ENCODE data around the gene TTI1.

TTI1 gene

DNA sequence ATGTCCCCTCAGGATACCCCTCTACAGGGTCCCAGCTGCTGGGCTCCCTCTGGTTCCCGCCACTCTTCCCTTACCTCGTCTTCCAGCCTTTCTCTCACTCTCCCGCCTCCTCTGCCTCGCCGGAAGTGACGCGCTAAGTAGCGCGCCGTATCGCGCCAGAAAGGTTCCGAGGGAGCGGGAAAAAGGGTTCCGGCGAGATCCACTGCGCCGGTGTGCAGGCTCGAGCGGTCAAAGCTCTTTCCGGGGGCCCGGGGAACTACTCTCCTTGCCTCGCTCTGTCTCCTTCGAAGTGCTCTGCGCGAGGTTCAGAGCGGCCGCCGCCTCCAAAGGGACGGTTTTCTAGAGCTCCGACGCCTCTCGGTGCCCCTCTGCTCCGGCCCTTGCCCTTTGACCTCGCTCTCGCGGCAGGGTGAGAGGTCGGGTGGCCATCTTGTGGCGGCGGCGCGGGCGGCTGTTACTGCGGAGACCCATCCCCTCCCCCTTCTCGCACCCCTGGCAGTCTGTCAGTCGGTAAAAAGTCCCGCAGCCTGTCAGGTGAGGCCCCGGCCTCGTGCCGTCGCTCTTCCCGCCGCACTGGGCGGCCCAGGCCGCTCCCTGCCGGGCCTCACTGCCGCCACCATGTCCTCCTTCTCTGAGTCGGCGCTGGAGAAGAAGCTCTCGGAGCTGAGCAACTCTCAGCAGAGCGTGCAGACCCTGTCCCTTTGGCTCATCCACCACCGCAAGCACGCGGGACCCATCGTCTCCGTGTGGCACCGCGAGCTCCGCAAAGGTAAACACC, at the start of gene TTI1, which contains the start of gene RPRD1B:
Gene TTI1 (minus strand): TSS at position 127 of the 778 bp plus-strand sequence. CDS start 19,640 bp downstream, outside the sequence.
Gene RPRD1B (plus strand): TSS at position 417 of the 778 bp plus-strand sequence. CDS start 202 bp downstream, at position 619.
- peak; percentile 75 to 80 (median 78) for DNase-seq

DNA sequence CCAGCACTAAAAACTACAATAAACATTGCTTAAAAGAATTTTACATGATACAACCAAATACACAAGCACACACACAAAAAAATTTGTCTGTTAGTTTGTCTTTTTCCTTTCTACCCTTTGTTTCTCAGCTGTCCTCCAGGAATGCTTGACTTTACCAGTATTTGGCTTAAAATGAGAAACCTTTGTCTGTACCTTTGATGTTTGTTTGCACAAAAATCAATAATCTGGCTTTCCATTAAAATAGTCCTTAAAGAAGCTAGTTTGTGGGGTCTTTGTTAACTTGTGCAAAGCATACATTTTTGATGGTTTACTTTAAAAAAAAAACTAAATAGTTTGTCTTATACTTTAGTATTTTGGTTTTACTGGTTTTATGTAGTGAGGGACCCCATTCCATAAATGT, 49.6 kb upstream of the TTI1 start:
- DNase-seq, result no peak

DNA sequence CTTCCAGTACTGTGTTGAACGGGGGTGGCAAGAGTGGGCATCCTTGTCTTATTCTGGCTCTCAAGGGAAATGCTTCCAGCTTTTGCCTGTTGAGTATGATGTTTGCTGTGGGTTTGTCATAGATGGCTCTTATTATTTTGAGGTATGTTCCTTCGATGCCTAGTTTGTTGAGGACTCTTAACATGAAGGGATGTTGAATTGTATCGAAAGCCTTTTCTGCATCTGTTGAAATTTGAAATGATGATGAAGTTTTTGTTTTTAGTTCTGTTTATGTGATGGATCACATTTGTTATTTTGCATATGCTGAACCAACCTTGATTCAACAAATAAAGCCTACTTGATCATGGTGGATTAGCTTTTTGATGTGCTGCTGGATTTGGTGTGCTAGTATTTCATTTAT, 48.3 kb upstream of the TTI1 start:
- no peak for DNase-seq

DNA sequence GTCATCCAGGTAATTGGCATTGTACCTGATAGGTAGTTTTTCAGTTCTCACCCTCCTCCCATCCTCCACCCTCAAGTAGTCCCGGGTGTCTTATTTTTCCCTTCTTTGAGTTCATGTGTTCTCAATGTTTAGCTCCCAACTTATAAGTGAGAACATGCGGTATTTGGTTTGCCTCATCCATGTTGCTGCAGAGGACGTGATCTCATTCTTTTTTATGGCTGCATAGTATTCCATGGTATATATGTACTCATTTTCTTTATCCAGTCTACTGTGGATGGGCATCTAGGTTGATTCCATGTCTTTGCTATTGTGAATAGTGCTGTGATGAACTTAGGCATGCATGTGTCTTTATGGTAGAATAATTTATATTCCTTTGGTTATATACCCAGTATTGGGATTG, 46.1 kb upstream of the TTI1 start:
- DNase-seq, result no peak

DNA sequence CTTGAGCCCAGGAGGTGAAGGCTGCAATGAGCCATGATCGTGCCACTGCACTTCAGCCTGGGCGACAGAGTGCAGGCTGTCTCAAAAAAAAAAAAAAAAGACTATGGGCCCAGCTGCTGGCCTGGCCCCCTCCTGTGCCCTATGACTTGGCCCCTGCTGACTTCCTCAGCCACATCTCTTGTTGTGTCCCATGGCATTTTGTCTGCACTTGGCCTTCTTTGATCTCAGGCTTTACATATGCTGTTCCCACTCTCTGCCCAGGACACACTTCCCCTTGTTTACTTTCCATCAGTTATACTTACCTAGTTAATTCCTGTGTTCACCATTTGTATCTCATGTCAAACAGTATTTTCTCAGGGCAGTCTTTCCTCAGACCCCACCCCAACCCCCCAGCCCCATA, 44.8 kb upstream of the TTI1 start:
- no peak for DNase-seq

DNA sequence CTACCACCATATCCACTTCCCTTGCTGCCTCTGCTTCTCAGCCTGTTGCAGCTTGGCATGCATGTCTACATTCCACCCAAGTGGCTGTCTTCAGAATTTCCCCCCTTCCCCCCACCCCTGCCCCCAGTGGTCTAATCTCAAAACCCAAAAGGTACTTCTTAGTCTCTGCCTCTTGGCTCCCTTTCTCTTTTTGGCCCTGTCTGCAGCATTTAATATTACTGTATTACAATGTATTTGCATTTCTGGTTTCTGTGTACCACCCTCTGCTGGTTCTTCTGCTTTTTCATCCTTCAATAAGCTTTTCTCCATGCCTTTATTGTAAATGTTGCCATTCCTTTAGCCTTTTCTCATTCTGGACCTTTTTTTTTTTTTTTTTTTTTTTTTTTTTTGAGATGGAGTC, 43.3 kb upstream of the TTI1 start:
- no peak for DNase-seq

DNA sequence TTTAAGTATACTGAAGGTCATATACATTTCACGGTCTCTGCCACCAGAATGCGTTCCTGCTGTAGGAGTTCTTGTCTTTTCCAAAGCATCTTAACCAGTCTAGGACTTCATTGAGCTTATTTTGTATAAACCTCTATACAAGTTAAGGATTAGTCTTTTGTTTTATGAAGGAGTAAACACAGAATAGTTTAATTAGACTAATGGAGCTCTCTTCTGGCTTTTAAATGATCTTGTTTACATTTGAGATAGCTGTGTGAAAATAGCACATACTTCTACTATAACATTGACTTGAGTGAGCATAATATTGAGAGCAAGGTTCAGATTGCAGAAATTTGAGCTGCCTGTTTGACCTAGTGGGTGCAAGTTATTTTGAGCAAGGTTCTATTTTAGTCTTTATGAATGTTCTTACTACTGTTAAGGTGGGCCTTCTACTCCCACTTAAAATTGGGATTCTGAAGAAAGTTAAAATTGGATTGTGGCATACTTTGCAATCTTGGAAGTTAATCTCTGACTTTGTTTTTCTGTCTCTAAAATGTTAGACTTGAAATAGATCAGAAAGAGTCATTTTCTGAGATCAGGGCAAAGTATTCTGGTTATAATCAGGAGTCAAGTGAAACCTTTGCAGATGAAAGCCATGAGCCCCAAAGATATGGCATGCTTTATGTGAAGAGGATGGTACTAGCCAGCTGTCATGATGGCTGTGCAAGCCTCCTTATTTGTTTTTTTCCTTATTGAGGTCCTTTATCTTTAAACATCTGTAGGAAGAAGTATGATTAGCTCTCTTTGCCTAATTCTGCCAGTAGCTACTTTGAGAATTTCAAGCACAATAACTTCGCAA, 42.1 kb upstream of the TTI1 start:
- DNase-seq, result no peak

DNA sequence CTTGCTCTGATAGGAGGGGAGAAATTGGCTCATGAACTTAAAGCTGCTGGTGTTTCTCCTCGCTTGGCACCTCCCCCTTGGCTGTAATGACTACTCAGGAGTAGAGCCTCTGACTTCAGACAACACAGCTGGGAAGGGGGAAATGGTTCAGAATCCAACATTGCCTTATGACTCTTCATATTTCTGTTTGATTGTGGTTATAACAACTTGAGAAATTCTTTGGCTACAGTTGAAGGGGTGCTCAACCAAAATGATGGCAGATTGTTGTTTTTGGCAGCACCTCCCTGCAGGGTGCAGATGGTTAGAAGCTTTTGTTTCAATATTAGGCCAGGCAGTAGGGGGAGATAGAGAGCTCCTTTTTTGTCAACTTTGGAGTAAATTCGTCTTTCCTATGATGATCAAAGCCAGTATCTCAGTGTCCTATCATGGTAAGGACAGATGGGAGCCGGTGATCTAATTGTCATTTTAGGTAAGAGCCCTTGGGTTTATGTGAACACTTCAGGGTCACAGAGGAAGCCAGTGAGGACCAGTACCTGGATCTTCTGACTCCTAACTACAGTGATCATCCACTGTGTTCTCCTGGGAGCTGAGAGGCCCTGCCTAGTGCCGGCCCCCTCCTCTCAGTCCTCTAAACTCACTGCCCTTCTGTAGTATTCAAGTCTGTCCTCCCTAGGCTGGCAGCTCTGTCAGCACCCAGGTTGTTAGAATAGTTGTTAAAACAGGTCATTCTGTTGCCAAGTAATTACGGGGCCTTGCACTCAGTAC, 40.2 kb upstream of the TTI1 start:
- DNase-seq, result no peak

DNA sequence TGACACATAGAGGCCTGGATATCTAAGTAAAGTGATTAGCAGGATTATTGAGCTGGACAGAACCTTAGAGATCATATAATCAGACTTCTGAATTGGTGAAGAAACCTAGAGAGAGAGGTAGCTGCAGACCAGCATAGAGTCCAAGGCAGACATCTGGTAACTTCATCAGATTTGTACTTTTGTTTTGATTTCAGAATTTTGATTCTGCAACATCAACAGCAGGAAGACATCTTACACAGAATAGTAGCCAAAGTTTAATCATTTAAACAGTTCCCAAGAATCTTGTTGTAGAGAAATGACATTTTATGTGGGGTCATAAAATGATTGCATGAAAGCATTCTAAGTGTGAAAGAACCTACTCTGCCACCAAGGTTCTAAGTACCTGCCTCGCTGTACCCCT, 39.6 kb upstream of the TTI1 start:
- no peak for DNase-seq

DNA sequence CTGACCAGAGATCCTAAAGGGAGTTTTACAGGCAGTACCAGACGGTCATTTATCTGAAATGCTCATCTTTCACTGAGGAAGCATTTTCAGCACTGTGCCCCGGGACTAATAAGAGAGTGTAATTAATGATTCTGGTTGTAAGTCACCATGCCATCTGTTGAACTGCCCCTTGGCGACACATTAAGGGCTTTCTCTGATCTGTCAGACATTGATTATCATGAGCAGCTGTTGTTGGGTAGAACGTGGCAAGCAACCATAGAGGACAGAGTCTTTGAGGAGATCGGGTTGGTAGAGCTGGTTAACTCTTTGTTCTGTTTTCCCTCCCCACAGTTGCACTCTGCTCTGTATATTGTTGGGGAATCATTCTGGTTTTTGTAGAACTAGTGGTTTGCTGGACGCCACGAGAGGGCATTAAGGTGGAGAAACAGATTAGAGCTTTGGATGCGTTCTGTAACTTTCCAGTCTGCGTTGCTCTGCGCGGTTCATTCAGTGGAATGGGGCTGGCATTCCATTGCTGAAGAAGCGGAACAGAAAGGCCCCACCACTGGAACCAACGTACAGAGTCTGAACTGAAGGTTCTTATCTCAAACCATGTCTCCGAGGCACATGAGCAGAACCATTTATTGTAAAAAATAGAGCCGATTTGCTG, 34.6 kb upstream of the TTI1 start:
- DNase-seq, result no peak

DNA sequence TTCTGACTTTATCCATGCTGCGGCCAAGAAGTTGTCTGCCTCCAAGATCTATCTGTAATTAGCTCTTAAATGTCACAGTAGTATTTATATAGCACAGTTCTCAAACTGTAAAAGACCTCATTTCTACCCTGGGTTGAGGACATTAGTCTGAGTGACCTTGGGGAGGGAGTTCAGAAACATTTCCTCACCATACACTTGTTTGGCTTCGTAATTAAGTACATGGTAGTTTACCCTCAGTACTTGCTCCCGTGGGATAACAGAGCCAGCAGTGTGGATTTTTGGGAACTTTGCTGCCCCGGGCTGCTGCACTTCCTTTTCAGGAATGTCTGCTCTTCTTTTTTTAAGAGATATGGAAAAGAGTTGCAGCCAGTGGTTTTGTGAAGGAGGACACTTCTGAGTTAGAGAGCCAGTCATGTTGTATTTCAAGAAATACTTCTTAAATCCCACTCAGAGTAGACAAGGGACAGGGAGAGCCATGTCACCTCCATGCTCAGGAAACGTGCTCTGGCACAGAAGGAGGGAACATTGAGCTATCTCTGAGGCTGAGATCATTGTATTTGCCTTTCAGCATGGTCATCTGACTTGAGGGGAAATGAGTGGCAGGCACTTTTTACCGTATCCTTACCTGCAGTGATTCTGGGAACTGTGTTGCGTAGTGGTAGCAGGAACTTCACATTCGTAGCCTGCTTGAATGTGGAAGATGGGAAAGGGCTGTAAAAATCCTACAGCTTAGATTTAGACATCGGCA, 33.9 kb upstream of the TTI1 start:
- no peak for DNase-seq

DNA sequence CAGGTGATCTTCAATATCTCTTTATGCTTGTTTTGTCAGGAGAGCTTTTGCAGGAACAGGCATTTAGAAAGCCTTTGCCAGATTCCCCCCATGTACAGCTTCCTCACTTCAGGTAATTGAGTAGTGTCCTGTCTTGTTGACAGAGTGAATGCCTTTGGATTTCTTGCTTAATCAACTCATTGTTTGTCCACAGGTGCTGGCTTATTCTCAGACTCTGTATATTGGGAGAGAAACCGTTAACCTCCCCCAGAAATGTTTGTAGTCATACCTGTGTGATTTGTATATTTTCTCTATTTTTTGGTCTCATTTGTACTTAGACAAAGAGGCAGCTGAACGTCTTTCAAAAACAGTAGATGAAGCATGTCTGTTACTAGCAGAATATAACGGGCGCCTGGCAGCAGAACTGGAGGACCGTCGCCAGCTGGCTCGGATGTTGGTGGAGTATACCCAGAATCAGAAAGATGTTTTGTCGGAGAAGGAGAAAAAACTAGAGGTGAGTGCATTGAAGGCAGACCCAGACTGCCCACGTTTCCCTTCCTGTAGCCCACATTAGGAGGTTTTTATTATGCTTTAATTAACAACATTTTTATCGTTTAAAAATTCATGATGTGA, 32.6 kb upstream of the TTI1 start:
- DNase-seq, result no peak

DNA sequence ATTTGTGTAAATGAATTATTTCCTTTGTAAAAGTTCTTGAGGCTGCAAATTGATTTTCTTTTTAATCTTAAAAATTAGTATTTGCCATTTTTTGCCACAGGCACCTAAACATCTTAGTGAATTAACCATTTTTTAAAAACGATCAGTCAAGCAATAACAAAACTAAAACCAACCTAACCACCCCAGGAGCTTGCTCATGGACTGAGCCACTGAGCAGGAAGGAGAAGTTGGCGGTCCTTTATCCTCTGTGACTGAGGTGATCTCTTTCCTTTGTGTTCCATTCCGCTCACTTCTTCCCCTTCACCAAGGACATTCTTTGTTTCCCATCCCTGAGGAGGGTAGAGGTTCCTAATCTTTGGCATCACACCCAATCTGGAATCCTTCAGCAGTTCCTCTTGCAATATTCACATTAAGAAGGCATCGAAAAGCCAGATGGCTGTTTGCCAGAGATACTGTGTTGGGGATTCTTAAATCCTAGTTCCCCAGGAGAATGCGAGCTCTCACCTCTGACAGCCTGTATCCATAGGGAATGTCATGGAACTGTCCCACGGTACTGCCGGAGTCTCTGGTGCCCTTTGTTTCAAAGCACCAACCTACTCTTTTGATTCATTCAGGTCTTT, 30.8 kb upstream of the TTI1 start:
- no peak for DNase-seq

DNA sequence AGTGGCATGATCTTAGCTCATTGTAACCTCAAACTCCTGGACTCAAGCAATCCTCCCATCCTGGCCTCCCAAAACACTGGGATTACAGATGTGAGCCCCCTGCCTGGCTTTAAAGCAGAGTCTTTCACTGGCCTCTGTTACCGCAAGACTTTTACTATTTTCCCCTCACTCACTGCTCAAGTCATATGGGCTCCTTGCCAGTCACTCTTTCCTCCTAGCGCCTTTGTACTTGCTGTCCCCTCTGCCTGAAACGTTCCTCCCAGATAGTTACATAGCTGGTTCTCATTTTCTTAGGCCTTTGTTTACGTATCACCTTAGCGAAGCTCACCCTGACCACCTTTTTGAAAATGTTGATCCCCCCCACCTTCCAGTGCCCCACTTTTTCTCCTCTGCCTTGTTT, 29.6 kb upstream of the TTI1 start:
- no peak for DNase-seq

DNA sequence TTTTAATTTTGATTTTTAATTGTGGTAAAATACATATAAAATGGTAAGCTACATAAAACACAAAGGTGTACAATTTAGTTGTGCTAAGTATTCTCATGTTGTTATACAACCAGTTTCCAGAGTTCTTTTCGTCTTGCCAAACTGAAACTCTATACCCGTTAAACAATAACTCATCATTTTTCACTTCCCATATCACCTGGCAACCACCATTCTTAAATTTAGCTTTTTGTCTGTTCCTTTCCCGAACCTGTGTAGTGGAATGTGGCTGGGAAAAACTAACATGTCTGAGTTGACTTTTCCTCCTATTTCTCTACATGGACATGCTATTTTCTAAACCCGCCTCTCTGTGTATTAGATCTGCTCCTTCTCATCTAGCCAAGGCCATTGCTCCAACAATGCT, 27.9 kb upstream of the TTI1 start:
- DNase-seq, result no peak

DNA sequence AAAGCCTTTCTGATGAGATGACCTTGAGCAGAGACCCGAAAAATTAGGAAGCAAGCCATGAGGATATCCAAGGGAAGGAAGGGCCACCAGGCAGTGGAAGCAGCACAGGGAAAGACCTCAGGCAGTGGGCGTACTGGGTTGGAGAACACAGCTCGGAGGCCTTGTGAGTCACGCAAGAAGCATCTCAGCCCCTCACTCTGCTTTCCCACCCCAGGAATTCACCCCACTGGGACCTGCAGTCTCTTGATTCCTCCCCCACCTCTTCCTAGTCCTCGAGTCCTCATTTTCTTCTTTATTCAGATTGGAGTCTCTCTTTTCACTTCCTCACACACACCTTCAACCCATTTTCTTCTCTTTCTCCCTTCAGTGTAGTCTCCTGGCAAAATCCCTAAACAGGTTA, 27.3 kb upstream of the TTI1 start:
- no peak for DNase-seq

DNA sequence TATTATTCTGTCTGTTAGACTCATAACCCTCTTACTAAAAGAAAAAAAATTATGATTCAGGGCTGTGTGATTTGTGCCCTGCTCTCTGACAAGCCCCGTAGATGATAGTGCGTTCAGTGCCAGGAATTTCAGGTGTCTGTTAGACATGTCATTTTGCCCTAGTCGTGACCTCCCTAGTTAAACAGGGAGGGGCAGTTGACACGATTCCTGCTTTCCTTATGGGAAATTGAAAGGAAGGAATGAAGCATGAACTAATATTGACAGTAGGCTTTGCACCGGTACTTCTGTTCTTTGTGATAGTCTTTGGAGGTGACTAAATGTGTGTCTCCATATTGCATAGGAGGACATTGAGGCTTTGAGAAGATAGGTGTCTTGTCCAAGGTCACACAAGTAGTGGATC, 26.6 kb upstream of the TTI1 start:
- DNase-seq, result no peak

DNA sequence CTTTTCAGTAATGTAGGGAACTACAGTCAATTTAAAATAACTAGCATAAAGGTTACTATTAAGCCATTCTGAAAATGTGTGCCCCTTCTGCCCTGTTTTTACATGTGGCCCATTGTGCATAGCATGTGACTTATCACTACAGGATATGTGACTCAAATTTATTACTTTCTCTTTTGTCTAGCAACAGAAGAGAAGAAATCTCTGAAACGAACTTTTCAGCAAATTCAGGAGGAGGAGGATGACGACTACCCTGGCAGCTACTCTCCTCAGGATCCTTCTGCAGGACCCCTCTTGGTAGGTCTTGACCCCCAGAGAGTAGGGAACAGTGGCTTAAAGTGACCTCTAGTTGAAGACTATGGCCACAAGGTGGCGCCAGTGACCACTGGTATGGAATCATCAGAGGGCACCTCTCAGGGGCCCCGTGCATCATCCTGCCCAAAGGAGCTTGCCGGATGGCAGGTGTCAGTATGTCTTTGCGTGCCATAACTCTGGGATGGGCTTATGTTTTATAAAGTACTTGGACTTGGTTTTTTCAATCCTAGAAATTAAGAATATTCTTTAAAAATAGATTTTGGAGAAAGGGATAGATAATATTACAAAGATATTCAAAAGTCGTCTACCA, 24.2 kb upstream of the TTI1 start:
- peak; percentile 42 to 63 (median 57) for DNase-seq

DNA sequence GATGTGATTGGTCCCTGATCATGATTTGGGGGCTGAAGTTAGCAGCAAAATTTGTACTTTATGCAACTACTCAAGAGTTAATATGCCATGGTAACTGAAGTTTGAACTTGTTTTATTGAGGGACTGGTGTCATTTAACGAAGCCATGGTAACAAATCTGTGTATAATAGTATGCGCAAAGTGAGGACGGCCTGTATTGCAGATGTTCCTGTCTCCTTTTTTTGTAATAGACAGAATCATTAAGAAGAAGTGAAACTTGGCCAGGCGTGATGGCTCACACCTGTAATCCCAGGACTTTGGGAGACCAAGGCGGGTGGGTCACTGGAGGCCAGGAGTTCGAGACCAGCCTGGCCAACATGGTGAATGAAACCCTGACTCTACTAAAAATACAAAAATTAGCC, 22.6 kb upstream of the TTI1 start:
- DNase-seq, result no peak

DNA sequence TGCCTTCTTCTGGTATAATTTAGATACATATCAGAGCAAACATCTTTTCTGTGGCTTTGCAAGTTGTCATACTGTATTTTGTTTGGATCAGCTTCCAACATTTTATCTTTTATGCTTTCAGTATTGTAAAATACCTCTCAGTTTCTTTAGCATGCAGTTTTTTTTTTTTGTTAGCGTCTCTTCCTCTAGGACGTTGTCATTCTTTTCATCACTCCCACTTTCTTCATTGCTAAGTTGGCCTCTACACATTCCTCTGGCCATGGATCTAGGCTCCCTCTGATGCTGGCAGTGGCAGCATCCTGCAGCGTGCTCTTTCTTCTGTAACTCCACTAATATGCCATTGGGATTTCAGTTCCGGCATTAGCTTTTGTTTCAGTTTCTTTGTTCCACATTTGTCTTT, 22.0 kb upstream of the TTI1 start:
- no peak for DNase-seq

DNA sequence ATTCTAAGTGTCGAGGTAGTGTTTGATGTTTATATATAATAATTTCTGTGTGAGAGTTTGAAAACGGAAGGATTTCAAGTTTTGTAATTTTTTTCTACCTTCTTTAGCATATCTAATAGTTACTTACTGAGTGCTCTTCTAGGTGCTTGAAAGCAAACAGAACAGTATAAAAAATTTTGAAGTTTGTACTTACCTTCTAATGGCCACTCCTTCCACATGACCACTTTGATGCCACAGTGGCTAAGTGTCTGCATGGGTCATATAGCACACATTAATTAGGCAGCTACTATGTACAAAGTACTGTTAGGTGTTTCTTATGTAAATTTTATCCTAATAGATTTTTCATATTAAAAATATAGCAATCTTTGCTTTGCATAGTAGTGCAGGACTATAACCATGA, 21.4 kb upstream of the TTI1 start:
- DNase-seq, result no peak

All from activated CD4-positive, CD25-positive, alpha-beta regulatory T cell (primary cell).